Esophagus squamous epithelium (tissue), 4 donors: ENCODE data around the gene COX20.

Experiments
- CTCF ChIP-seq, 6 experiments: fragments of 450-650 bp in 4 of 6; fragments of 200-600 bp in 2 of 6; sonication (generic) in 2 of 6; IDR thresholded peaks; one replicate each; pipeline ENCODE4 v1.5.1; 2016 to 2019; ENCODE audit warnings: antibody characterized with exemption in 6 of 6, mild to moderate bottlenecking in 4 of 6, moderate library complexity in 4 of 6
- POLR2A ChIP-seq, 4 donors: fragments of 450-650 bp; IDR thresholded peaks; one replicate each; pipeline ENCODE4 v1.6.1; 2017; ENCODE audit warnings: antibody characterized with exemption in 4 of 4, mild to moderate bottlenecking in 4 of 4, moderate library complexity in 3 of 4

GRCh38 chr1:244791061-244791460, 44.4 kb upstream of the COX20 start:
- TF ChIP-seq POLR2A (IDR thresholded peaks at IDR 0.05) (no peak), CTCF (IDR thresholded peaks at IDR 0.05) (no peak)
